ELR (cell line): ENCODE measurements around the gene MRTFA.
A peak's percentile ranks its signal among the peaks of the same experiment; 100 is the strongest.
"Not testable (repeated sequence)": the region's sequence is repeated elsewhere in the genome, so short reads cannot be mapped to it uniquely, and the experiment has no call there.

ENCODE experiments used
- DNase-seq: peaks from one replicate; pipeline ENCODE4 v3.0.0-alpha.2; 2015; ENCODE audit warnings: low read depth

The MRTFA gene

DNA sequence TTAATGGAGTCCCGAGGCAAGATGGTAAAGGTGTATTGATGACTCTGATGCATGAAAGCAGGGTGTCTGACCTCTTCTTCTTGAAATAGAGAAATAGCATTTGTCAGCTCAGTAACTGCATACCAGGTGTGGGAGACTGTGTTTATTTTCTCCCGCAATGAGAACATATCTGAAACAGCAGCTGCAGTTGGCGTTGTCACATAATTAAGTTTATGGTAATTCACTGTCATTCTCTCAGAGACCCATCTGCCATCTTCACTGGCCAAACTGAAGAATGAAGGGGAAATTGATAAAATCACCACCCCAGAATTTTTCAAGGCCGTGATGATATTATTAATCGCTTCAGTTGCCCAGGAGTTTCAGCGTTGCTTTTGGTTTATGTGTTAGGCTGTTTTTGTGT, 22.6 kb upstream of the MRTFA start:
- DNase-seq: no peak

DNA sequence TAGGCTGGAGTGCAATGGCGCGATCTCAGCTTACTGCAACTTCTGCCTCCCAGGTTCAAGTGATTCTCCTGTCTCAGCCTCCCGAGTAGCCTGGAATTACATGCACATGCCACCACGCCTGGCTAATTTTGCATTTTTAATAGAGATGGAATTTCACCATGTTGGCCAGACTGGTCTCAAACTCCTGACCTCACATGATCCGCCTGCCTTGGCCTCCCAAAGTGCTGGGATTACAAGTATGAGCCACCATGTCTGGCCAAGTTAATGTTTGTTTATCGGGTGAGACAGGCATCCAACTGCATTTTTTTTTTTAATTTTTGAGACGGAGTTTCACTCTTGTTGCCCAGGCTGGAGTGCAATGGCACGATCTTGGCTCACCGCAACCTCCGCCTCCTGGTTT, 20.1 kb upstream of the MRTFA start:
- DNase-seq: not testable (repeated sequence)

DNA sequence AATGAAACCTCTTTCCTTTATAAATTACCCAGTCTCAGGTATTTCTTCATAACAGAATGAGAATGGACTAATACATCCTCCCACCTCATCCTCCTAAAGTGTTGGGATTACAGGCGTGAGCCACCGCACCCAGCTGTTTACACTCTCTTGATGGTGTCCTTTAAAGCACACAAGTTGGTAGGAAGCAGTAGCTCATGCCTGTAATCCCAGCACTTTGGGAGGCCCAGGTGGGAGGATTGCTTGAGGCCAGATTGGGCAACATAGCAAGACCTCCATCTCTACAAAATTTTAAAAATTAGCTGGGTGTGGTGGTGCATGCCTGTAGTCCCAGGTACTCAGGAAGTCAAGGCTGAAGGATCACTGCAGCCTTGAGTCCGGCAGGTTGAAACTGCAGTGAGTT, 19.4 kb upstream of the MRTFA start:
- DNase-seq: not testable (repeated sequence)

DNA sequence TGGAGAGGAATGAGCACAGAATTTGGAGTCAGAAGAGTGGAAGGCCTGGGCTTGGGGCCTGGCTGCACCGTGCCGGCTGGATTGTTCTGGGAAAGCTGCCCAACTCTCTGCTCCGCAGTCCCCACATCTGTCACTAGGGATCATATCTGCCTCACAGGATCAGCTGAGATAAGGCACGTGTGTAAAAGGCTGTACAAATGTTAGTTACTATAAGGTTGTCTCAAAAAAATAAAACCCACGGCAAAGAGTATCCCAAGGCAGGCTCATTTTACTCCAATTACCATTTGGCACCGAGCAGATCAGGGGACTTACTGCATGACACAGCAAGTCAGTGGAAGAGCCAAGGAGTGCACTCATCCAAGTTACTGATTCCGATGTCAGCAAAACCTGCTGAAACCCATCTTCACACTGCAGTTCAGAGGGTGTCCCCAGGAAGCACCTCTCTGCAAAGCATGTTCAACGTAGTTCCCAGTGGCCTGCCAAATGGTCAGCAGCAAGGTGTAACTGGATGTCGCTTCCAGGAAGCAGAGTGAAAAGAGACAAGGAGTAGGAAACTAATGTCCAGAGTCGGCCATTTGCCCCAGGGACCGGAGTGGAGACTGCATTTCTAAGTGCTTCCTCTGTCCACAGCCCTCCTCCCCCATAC, 18.1 kb upstream of the MRTFA start:
- peak; percentile 43 for DNase-seq

DNA sequence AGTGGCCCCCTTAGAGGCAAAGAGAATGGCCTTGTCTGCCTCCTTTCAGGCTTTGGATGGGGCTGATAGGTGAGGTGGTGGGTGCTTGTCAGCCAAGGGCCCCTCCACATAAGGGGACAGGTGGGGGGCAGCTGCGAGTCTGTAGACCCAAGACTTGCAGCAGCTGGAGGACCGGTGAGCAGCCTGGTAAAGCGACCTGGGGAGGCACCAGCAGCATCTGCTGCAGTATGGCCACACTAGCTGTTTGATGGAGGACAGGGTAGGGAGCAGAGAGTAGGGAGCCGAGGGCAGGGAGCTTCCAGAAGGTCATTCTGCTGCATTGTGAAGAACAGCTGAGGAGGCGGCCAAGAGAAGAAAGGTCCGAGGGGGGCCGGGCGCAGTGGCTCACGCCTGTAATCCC, 16.8 kb upstream of the MRTFA start:
- DNase-seq: no peak

DNA sequence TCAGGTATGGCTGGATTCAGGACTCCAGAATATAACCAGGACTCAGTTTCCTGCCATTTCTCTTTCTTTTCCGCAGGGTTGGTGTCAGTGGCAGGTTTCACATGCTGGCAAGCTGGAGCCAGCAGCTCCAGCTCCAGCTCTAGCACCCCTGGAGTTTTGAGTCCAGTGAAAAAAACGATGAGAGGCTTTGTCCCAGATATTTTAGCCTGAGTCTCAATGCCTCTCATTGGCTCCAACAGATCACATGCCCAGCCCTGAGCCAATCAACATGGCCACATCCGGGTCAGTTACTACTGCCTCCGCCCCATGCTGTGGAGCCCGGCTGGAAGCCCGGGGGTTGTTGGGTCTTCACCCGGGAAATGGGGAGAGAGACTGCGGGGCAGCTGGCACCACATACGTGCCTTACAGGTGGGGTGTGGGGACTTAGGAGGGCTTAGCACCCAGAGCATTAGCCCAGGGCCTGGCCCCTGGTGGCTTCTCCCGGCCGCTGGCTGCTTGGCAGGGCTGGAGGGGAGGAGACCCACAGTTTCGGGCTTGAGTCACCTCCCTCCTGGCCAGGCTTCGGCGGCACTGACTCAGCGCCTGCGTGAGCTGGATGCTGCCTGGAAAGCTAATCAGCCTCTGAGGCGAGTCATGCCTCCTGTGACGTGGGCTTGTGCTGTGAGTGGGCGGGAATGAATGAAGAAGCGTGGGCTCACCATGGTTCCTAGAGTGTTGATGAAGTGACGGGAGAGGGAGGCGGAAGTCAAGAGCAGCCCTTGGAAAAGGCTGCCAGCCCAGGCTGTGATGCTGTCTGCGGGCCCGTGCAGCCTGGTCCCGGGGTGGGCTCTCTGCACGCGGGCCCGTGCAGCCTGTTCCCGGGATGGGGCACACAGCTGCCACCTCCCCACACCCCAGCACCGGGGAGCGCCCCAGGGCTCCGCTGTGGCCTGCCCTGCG, 15.3 kb upstream of the MRTFA start:
- peak; percentile 100 for DNase-seq

DNA sequence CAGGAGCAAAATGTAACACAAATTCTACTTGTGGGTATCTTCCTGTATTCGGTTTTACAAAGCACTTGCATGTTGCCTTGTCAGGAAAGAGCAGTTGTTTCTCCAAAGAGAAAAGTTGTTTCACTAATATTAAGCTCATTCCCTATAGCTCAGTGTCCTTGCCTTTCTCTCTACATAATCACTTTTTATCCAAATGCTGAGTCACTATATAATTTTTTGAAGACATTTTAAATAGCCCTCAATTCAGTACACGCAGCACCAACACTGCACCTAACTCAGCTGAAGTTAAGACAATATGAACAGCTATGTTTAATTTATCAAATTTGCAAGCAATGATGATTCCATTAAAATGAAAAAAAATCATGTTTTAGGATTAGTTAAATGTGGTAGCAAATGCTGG, 14.5 kb upstream of the MRTFA start:
- DNase-seq: no peak

DNA sequence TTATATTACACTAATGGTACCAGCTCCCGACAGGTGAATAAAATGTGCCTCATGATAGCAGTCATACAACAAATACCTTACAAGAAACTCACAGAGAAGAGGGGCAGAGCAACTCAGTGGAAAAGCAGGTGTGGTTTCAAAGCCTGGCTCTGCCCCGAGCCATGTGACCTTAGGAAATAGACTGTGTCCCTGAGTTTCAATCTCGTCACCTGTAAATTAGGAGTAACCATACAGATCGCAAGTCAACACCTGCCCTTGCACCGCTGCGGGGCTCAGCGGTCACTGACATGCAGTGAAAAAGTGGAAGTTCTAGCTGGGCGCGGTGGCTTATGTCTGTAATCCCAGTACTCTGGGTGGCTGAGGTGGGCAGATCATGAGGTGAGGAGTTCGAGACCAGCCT, 11.9 kb upstream of the MRTFA start:
- DNase-seq: no peak

DNA sequence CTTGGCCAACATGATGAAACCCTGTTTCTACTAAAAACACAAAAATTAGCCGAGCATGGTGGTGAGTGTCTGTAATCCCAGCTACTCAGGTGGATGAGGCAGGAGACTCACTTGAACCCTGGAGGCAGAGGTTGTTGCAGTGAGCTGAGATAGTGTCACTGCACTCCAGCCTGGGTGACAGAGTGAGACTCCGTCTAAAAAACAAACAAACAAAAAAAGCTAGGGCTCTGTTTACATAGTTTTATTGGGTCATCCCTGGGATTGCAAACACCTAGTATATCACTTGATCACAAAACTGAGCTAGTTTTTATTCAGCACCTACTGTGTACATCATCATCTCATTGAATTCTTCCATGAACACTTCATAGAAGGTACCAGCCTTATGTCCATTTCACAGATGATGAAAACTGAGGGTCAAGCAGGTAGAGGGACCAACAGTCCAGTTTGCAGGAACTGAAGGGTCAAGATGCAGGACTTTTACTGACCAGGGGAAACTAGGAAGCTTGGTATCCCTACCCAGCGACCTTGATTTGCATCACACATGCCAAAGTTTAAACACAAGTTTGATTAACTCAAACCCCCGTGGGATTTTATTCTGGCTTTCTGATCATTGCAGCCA, 9.2 kb upstream of the MRTFA start:
- no peak for DNase-seq

DNA sequence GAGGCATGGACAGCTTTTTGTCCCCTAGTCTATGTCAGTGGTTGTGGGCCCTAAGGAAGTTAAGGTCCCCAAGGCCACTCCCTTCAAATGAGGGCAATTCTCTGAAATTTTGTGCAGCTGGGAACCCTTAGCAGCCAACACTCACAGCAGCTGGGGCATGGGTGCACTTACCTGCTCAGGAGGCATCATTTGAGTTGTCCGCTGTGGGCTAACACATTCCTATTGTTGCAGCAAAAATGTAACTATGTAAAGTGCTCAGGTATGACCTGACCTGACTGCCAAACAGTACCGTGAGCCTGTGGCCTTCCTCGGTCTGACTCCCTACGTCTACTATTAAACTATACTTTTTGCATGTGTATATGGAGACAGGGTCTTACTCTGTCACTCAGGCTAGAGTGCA, 5.8 kb upstream of the MRTFA start:
- no peak for DNase-seq

DNA sequence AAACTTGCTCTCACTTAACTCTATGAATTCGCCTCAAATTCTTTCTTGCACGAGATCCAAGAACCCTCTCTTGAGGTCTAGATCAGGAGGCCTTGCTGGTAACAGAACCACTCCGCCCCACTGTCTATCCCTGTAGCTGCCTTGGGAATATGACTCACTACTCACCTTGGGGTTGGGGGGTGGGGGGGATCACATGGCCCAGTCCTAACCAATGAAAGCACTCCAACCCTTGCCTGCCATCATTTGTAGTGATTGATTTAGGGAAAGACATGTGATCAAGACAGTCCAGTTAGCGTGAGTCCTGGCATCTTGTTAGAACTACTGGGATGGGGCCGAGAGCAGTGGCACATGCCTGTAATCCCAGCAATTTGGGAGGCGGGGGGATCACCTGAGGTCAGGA, 4.8 kb upstream of the MRTFA start:
- DNase-seq: no peak

DNA sequence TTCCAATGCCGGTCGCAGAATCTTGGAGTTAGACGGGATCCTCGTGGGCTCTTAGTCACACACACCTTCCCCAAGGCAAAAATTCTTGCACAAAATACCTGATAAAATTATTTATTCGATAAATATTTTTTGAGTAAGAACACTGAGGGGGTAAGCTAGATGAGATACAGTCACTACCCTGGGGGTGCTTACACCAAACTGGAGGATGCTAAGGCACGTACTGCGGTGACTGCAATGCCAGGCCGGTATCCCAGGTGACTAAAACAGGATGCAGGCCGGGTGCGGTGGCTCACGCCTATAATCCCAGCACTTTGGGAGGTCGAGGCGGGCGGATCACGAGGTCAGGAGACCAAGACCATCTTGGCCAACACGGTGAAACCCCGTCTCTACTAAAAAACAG, 1.7 kb upstream of the MRTFA start:
- no peak for DNase-seq

DNA sequence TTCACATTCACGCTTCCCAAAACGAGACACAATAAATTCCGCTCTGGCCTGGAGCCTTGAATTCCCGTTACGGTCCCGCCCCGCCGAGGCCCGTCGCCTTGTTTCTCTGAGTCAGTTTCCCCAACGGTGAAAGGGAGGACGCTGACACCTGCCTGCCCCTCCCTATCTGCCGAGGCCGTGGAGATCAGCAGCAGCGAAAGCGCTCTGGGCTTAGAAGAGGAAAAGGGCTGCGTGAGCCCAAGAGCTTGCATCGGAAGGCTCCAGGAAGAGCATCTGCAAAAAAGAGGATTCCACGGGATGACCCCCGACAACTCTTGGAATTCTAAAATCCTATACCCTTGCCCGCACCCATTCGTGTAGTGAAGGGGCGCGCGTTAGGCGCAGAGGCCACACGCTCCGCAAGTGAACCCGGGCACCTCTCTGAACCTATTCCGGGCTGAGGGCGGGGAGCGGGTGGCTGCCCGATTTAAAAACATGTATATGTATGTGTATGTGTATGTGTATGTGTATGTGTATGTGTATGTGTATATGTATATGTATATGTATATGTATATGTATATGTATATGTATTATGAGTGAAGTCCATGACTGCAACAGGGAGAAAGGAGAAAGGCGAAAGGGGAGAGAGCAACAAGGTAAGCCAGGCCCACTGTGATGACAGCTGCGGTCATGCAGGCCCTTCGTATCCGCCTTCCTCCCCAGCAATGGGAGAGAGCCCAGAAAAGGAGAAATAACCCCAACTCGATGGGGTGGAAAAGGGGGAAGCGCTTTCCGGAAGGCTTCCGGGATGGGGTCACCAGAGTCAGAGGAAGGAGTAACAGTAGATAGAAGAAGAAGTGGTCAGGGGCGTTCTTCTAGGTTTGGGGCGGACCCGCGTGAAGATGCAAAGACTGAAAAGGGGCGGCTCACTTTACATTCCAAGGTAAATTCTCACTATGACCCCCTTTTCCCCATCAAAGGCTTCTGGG, 948 bp upstream of the MRTFA start:
- peak; percentile 66 for DNase-seq

DNA sequence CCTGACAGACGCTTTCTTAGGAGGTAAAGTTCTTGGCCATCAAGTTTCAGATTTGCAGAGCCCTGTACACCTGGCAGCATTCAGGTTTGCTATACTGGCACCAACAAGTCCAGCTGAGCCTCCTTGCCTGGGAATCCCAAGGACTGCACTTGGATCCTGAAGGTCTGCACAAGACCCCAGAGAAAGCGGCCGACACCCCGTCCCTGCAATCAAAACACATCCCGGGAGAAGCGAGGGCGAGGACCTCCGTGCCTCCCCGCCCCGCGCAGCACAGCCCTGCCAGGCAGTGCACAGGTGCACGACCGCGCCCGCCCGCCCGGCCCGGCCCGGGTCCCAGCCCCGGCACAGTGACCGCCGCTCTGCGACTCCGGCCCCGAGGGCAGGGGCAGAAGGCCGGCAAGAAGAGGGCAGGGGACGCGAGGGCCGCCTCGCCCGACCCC, 559 bp downstream of the MRTFA start:
- no peak for DNase-seq

DNA sequence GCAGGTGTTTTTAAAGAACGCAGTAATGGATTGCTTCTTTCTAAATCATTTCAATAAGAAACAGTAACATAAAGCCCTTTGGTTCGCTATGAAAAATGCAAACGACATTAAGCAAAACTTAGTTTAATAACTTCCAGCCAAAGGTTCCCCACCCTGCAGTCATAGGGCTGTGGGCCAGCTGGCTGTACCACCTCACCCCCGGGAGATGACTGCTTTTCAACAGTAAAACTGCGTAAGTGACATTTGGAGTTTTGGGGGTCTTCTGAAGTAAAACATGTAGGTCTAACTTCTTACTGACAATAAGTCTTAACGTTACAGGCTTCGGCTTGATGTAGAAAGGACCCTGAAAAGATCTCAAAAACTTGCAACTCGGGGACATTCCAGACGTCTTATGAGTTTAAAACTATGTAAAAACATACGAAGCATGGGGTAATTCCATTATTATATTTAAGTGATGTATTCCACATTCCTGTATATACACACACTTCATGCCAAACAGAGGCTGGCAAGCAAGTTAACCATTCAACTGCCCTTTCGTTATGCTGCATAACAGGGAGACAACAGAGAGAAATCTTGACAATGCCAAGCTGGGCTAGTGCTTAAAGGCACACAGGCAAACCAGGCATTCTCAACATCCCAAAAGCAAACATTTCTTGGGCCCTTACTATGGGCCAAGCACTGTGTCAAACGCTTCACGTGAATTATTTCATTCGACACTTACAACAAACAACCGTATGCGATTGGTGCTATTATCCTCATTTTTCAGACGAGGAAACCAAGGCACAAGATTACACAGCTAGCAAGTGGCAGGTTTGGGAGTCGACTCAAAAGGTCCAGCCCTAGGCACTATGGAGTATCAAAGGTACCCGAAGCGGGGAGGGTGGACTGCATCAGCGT, 1.2 kb downstream of the MRTFA start:
- no peak for DNase-seq

DNA sequence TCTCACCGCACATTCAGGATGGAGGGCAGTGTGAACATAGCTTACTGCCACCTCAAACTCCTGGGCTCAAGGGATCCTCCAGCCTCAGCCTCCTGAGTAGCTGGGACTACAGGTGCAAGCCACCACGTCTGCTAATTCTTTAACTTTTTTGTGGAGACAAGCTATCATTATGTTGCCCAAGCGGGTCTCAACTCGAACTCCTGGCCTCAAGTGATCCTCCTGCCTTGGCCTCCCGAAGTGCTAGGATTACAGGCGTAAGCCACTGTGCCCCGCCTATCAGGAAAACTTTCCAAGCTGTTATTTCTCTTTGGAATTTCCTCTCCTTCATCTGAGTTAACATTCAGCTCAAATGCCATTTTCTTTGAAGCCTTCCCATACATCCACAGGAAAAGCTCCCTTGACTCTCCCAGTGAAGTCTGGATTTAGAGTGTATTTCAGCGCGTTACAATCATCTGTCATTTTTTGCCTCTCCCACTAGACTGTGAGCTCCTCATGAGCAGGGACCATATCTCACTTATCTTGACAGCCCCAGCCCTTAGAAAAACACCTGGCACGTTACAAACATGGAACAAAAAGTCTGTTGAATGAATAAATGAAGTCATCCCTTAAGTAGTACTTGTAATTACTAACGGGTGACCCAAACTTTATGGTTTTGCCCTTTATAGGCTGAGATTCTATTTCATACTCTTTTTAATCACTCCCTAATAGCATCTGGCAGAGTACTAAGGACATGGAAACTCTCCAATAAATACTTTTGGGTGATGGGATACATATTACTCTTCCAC, 2.2 kb downstream of the MRTFA start:
- DNase-seq: no peak

DNA sequence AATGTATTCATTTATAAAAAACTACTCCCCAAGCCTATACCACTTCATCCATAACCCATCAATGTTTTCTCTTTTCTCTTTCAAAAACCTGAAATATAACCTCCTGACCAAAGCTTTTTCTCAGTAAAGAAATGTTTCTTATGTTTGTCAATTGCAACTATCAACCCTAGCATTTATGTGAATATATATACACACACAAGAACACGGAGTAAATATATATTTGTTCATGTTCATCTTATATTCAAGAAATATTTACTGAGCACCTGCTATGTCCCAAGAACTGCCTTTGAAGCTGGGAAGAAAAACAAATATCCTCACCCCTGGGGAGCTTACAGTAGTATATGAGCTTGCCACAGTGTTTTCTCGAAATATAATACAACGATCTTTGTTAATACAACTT, 3.5 kb downstream of the MRTFA start:
- no peak for DNase-seq

DNA sequence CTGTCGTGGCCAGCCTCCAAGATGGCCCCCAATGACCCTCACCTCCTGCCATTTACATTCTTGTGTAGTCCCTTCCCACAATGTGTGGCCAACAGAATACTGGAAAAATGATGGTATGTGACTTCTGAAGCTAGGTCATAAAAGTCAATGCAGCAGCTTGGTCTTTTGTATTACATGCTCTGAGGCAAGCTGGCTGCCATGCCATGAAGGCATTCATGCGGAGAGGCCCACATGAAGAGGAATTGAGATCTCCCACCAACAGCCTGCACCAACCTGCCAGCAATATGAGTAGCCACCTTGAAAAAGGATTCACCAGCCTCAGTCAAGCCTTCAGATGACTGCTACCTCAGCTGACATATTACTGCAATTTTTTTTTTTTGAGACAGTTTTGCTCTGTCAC, 4.6 kb downstream of the MRTFA start:
- DNase-seq: no peak

DNA sequence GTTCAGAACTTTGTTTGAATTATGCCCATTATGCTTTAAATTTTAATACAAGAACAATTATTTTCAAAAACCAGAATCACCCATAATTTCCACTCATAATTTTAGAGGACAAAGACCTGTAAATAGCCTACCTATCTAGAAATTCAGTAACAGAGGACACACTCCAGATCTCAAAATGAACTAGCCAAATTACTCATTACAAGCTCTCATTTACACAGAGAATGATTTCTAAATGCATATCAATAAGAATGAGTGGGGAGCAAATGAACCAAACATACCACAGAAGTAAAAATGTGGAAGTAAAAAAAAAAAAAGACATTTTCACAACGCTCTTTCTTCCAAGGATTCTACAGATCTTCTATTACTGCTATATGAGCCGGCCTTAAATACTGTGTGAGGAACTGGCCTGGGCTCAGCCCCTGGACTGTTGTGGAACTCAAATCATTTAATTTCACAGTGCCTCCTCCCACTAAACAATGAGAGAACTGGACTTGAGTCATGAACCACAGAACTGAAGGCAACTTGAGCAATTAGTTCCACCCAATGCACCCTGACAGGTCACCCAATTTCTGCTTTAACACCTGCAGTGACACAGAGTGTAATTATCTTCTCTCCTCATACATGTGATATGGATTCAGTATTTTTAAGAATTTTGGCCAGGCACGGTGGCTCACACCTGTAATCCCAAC, 8.0 kb downstream of the MRTFA start:
- DNase-seq: peak; percentile 59
